Activated CD8-positive, alpha-beta memory T cell treated with anti-CD3 and anti-CD28 coated beads for 24 hours (primary cell): Measurements from ENCODE around the gene GALNT9.

ENCODE experiments used
- DNase-seq: peaks from one replicate; pipeline ENCODE4 v3.0.0-alpha.2; 2020

GALNT9 gene

DNA sequence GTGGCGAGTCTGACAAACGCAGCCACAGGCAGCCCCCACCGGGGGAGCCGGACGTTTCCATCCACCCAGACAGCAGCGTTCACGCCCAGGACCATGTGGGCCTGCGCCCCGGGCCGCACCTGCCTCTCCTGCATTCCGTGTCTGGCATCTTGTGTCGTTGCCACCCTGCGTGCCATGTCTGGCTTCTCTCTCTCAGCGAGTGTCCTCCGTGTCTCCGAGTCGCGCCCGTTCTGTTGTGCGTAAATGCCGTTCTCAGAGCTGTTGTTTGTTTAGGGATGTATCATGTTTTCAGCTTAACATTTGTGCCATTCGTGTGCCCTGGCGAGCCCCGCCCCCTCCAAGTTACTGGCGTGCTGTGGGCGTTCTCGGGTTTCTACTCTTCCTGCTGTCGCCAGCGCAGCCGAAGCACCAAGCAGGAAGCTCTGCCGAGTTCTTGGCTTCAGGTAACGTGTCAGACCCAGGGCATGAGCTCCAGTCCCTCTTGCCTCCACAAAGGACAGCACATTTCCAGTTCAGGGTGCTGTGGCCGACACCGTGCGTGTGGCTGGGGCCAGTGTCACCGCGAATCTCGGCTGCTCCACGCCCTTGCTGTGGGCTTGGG lies 150.5 kb downstream of the GALNT9 start:
- DNase-seq = no peak

DNA sequence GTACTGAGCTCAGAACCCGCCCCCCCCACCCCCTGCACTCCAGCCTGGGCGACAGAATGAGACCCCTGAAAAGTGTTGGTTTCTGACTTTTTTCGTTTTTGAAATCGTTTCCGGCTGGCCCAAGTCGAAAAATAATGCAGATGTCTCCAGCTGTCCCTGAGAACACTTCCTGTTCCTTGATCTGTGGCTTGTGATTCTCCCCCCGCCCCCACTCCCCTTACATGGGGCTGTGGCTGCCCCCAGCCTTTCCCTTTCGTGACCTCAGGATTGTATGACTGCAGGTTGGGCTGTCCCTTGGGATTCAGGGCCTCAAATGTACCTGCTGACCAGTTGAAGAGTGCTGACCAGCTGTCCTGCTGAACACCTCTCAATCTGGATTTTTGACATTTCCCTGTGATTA lies 151.1 kb downstream of the GALNT9 start:
- DNase-seq = no peak

DNA sequence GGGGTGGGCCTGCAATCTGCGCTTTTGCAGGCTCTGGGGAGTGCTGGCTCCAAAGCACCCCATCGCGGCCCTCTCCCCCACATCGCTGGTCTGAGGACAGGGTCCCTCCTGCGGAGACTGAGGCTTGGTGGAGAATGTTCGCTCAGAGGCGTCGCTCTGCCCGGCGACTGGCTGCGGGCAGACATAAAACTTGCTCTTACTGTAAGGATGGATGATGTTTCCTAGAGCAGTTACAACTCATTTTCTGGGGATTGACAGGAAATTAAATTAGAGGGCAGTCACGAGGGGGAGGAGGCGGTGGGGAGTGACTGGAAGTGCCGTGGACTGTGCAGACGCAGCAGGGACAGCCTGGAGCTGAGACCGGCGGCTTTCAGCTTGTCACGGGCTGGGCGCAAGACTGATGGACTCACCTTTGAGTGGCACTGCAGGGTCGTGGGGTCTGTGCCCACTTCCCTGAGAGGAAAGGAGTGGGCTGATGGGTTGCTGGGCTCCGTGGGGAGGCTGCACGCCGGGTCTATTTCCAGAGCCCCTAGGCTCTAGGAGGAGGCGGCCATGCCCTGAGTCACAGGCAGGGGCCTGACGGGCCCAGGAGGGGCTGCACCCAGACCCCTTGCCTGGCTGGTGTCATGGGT lies 152.4 kb downstream of the GALNT9 start:
- no peak for DNase-seq

DNA sequence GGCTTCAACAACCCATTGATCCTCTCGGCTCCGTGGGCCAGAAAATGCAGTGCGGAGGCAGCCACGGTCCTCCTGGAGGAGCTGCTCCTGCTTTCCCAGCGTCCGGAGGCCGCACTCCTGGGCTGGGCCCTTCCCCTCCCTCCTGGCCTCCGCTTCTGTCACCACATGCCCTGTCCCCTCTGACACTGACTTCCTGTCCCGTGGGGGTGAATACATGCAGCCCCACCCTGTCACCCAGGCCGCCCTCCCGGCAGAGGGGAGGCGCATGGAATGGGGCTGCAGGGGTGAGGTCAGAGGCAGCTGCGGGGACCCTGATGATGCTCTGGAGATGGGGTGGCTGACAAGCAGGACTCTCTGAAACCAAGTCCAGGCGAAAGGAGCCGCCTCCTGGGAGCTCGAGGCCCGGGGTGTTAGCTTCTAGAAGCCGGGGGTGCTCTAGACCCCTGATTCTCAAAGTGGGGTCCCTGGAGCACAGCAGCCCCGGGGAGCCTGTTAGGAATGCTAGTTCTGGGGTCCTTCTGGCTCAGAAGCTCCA lies 152.9 kb downstream of the GALNT9 start:
- DNase-seq = no peak

DNA sequence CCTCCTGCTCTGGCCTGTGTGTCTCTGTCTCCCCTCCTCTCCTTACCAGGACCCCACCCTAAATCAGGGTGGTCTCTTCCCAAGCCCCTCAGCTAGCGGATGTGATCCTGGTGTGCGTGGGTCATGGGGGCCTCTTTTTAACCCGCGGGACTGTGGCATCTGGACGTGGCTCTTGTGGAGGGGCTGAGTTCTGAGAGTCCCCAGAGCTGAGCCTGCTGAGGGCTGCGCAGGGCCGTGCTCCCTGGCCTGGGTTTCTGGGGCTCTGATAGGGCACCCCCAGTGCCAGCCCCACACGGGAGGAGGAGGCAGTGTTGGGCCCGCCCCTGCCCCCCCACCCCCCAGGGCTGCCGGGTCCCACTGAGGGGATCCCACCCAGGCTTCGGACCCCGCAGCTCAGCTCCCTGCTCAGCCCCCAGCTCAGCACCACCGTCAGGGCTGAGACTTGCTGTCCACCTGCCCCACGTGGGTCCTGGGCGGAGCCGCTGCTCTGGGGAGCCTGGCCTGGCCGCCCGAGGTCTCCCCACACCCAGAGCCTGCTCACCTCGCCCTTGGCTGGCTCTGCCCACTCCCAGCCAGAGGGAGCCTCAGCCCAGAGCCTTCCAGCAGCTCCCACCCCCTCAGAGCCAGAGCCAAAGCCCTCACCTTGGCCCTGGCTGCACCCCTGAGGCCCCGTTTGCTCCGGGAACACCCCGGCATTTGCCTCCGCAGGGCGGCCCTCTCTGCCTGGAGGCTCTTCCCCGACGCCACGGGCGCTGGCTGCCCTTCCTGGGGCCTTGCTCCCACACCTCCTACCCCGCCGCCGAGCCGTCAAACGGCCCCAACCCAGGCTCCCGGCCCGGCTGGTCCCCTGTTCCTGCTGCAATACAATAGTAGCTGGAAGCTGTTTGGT lies 153.6 kb downstream of the GALNT9 start:
- DNase-seq = no peak

DNA sequence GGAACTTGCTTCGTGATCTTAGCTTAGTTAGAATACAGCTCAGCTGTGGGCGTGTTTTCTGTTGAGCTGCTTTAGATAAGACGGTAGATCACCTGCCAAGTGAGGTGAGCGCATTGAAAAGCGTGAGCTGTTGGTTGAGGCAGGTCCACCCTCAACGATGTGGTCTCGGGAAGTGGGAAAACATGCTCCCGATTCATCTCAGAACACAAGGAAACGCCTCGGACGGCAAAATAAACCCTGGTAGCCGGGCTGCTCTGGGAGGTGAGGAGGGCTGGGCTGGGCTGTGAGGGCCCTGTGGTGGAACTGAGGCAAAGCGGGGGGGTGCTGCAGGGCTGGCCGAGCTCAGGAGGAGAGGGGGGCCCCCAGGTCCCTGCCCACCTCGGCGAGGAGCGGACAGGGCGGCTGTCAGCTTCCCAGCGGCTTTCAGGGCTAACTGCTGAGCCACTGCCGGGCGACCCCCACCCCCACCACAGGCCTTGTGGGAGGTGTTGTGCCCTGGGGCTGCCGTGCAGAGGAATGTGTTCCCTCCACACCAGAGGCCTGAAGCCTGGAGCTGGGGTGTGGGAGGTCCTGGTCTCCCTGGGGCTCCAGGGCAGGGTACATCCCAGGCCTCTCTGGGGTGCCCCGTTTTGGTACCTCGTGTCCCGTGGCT lies 154.4 kb downstream of the GALNT9 start:
- DNase-seq = no peak

DNA sequence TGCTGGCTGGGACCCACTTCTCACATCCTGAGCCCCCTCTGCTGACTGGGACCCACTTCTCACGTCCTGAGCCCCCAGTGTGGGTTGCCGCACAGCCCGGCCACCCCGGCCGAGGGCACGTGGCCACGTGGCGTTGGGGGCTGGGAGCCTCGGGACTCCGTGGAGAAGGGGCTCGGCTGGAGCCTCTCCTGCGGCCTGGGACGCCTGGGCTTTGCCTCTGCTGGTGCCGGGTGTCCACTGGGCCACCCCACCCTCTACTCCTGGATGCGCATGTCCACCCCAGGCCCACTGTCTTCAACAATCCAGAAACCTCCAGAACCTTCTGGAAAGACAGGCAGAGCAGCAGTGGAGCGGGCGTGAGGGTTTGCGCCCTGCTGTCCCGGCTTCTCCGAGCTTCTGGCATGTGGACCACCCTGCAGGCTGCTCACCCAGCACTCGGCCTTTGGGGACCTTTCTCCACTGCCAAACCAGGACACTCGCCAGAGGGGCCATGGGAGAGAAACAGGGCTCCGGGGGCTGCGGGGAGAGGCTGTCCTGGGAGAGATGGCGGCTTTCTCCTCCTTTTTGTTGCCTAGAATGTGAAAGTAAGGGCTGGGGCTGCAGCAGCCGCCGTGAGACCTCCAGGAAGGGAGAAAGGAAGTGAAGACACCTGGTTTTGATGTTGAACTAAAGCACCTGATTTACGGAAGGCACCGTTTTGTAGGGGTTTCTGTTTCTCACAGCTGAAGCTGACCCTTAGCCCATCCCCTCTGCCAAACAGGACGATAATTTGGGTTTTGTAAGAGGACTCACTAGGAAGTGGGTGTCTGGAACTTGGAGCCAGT lies 155.2 kb downstream of the GALNT9 start:
- no peak for DNase-seq

DNA sequence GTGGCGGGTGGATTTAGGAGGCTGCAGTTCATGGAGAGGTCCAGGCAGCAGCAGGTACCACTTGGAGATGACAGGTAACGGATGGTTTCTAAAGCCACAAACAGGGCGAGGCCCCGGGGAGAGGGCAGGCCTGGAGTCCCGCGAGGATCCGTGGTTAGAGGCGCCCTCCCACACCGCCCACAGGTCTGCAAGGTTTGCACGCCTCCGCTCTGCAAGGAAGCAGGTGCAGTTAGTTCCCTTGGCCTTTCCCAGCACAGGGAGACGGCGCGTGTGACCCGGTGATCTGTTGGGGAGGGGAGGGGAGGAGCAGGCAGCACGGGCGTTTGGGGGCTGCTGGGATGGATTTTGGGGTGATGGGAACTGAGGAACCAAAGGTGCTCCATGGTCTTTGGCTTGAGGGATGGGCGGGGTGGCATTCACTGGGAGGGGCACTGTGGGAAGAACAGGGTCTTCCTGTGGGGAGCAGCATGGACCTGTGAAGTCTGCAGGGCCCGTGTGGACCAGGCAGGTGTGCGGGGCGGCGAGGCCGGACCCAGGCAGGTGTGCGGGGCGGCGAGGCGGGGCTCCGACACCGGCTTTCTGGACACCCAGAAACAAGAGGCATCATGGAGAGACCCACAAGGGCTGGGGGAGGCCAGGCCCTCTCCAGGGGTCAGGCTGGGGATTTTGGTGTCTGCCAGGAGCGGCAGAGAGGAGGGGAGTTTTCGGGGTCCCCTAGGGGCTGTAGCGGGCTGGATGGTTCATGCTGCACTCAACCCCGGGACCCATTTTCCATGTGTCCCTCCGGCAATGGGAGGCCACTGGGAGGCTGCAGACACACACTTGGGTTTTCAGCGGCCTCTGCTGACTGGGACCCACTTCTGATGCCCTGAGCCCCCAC lies 156.0 kb downstream of the GALNT9 start:
- no peak for DNase-seq

DNA sequence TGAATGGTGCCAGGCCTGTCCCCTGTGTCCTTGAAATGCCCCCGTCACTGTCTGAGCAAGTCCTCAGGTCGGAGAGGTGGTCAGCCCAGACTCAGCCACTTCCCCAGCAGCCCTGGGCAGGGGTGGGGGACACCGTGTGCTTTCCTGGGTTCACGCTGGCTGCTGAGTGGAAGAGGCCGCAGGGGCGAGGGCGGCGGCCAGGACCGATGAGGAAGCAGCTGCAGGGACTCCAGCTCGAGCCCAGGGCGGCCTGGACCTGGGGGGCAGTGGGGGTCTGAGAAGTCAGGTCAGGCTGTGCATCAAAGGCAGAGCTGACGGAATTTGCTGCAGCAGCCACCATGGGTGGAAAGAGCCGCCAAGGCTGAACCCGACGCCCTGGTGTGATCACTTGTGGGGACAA lies 156.8 kb downstream of the GALNT9 start:
- no peak for DNase-seq

DNA sequence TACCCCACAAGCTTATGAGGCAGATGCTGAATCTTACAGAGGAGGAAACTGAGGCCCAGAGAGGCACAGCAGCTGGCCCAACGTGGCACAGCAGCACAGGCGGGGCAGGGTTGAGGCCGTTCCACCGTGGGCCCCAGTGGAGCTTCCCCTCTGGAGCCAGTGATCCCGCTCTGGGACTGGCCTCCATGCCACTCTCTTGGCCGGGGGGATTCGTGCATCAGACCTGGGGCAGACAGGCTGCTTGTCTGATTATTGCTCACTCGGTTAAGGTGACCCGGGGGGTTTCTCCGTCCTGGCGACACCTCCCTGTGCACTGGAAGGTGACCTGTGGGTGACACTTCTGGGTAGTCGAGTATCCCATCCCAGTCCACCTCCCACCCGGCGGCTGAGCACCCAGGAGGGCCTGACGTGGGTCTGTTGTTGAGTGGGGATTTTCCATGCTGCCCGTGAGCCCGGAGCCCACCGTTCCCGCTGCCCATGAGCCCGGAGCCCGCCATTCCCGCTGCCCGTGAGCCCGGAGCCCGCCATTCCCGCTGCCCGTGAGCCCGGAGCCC lies 157.3 kb downstream of the GALNT9 start:
- no peak for DNase-seq

DNA sequence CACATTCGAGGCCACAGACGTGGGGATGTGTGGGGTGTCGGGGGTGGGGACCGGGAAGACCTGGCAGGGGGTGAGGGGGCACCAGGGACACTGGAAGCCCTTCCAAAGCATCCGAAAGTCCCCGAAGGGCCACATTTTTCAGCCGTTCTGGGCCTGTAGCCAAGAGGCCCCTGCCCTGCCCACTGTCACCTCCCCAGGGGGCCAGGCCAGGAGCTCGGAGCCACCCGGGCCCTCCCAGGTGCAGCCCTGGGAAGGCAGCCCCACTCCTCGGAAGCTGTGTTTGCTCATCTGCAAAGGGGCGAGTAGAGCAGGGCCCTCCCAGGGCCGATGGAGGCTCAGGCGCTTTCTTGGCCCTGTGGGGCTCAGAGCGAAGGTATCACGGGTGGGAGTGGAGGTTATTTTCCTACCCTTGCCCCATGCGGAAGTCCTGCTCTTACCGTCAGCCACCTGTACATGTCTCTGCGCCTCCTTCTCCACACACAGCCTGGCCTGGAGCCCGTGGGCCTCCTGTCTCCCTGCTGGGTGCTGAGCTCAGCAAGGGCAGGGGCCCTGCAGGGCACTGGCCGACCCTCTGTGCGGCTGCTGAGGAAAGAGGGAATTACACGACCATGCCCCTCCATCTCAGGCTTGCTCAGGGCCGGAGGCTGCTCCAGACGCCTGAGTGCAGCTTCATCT lies 158.0 kb downstream of the GALNT9 start:
- no peak for DNase-seq

DNA sequence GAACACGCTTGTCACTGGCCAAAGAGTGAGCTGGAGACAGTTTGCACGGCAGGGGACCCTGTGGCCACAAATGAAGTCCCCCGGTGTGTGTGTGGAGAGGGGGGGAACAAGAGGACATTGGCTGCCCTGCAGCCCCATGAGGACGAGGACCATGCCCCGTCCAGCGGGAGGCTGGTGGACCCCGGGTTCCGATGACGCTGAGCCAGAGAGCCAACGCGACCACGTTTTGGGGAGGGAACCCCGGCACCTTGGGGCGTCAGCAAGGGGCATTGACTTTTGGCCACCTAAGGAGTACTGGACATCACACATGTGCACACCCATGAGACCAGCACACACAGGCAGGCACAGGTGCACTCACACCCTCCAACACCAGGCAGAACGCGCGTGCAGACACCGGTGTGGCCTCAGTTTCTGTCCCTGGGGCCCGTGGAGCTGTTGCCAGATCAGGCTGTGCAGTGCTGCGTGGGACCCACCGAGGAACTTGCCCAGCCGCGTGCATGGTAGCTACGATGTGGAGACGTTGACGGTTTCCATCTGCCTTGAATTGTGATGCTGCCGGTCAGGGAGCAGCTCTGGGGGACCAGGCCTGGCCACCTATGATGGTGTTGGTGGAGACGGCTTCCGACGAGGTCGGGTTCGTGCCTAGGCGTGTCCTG lies 158.6 kb downstream of the GALNT9 start:
- DNase-seq = no peak

DNA sequence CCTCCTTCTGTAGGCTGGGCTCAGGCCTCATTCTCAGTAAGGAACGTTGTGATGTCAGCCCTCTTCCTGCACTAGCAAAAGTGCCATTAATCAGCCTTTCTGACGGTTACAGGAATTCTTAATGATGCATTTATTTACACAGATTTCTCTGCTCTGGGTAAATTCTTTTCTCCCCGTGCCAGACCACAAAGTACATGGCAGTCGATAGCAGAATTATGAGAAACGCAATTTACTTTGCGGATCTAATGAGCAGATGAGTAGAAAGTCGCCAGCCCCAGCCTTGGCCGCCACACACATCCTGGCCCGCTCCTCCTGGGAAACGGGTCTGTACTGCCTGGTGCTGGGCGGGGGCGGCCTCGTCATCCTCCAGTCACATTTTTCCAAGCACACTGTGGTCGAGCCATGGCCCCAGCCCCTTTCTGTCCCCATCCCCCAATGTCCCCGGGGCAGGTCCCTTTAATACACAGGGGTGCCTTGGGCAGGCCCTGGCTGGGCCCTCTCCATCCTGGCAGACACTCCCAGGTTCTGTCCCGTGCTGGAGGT lies 159.2 kb downstream of the GALNT9 start:
- no peak for DNase-seq

DNA sequence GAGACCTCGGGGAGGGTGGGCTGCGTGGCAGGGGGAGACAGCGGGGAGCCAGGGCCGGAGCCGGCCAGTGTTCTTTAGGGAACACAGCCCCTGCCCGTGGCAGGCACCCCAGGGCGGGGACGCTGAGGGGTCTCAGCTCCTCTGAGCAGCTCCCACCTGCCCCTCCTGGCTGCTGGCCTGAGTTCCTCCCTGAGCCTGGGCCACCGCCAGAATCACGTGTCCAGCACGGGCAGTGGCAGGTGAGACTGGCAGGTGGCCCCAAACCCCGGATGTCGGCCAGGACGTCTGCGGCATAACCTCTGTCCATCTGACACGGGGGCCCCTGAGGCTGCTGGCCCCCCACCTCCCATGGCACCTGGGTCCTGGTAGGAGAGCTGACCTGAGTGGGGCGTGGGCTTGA lies 160.0 kb downstream of the GALNT9 start:
- DNase-seq = no peak

DNA sequence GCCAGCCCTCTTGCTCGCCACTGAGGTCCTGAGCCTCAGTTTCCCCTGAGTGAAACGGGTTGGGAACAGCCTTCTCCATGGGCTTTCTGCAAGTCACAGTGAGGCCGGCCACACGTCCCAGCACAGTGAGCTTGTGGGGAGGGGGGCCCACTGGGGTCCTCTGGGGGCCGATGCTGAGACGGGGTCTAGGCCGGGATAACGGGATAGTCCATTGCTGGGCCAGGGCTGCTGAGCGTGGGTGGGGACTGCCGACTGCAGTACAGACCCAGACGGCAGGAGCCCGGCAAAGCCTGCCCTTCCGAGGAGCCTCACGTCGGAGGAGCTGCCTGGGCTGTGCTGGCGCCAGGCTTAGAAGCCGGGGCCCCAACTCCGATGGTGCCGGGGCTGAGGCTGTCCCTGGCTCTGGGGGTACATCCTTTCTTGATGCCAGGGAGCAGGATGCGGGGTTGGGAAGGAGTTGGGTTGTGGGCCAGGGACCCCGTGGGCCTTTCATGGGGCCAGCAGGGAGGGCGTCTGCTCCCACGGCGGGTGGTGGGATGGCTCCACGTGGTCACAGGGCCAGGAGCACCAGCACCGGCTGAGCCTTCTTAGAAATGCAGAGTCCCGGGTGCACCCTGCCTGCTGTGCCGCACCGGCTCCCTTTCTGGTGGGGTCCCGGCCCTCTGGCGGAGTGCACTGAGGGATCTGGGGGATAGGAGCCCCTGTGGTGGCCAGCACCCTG lies 160.9 kb downstream of the GALNT9 start:
- DNase-seq = no peak

DNA sequence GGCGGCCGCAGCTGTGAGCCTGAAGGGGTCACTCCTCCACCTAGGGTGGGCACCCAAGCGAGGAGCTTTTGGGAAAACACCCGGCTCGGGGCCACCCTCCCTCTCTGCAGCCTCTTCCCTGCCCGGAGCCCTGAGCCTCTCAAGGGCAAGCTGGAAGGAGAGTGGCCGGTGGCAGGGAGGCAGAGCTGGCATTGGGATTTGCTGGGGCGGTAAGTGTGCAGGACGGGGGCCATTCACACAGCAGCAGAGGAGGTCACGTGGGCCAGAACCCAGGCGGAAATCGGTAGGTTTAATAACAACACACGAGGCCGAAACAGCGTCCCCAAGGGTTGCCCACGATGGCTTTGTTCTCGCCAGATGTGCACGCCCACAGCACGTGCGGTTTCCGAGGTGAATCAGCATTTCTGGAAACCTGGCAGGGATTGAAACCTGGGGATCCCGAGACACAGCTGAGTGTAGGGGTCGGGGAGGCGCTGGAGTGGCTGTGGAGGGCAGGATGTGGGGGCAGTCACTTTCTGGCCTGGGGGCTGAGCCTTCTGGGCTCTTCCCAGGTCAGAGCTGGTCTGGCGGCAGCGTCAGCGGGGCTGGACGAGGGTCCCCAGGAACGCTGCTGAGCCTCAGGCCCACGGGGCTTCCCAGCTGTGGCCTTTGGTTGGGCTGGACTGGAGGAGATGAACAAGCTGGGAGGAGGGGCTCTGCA lies 161.6 kb downstream of the GALNT9 start:
- DNase-seq = no peak

DNA sequence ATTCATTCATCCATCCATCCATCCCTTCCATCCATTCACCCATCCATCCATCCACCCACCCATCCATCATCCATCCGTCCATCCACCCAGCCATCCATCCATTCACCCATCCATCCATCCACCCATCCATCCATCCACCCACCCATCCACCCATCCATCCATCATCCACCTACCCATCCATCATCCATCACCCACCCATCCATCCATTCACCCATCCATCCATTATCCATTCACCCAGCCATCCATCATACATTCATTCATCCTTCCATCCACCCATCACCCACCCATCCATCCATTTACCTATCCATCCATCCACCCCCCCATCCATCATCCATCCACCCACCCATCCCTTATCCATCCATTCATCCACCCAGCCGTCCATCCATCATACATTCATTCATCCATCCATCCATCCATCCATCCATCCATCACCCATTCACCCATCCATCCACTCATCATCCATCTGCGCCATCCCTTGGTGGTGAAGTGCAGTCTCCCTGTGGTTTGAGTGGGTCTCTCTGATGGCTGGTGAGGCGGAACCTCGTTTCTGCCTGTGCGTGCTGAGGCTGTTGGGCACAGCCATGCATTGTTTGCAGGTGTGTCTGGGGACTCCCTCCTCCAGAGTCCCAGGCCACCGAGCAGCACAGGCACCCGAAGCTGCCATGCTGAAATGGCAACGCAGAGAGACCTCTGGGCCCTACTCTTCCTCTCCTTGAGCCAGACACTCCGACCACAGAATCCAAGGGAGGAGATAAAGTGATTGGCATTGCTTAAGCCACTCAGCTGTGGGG lies 162.4 kb downstream of the GALNT9 start:
- no peak for DNase-seq
